ENCODE results near the gene ANKRD33. TPM values are rescaled to one million over a fixed set of nuclear protein-coding genes. Genes with fewer than 3 reads are reported as not detected.

ANKRD33 gene
- total RNA-seq, 1 donor from 2014 or later: not detected

- no peak for DNase-seq (ENCODE audit: low read depth)
- peaks cover 14% of the 10 kb centered on the region for H3K4me1 ChIP-seq (ENCODE audit: insufficient read depth, low read length)
- H3K4me2 ChIP-seq (ENCODE audit: low read length): no peak overlapping the region
- no peak overlapping the region for H2AFZ ChIP-seq (ENCODE audit: low read depth, low read length)
- no peak for FAIRE-seq
- Mint-ChIP-seq H3K27me3 (ENCODE audit: low read depth, unreplicated experiment) (peaks cover 6% of the 10 kb centered on the region), H3K27ac (ENCODE audit: unreplicated experiment) (no peak overlapping the region), H3K4me1 (ENCODE audit: low read depth, unreplicated experiment) (peaks cover 8% of the 10 kb centered on the region), H3K4me3 (ENCODE audit: unreplicated experiment) (no peak overlapping the region), H3K9me3 (ENCODE audit: unreplicated experiment) (no peaks in the 10 kb centered on the region), H3K36me3 (ENCODE audit: low read depth, unreplicated experiment) (no peaks in the 10 kb centered on the region)
- no peaks in the 10 kb centered on the region for H4K20me1 ChIP-seq (ENCODE audit: insufficient read depth, low read length)
- no peak overlapping the region for H3K27ac ChIP-seq (ENCODE audit: low read depth, low read length)
- no peaks in the 10 kb centered on the region for H3K27me3 ChIP-seq (ENCODE audit: insufficient read depth, low read length)
- H3K9me3 ChIP-seq (ENCODE audit: insufficient read depth, low read depth, low read length): no peaks in the 10 kb centered on the region
- H3K9ac ChIP-seq (ENCODE audit: low read length): no peak overlapping the region
- H3K36me3 ChIP-seq (ENCODE audit: insufficient read depth, low read length): no peaks in the 10 kb centered on the region
- no peak overlapping the region for H3K4me3 ChIP-seq (ENCODE audit: insufficient read depth, low read depth, low read length)
- no peaks in the 10 kb centered on the region for H3K79me2 ChIP-seq (ENCODE audit: insufficient read depth, low read length)
- no peak for TF ChIP-seq CTCF (IDR thresholded peaks at IDR 0.05; ENCODE audit: insufficient read depth, low read depth, low read length)
- TF ChIP-seq EZH2 (IDR thresholded peaks at IDR 0.05; ENCODE audit: insufficient read depth, low read length): no peak
Measured at GRCh38 chr12:51900323-51900889, 12.5 kb downstream of the ANKRD33 start.

GRCh38 chr12:51901121-51901817 is 13.4 kb downstream of the ANKRD33 start:
- Histone ChIP-seq H3K79me2 (ENCODE audit: insufficient read depth, low read length) (no peaks in the 10 kb centered on the region), H3K9me3 (ENCODE audit: insufficient read depth, low read depth, low read length) (no peaks in the 10 kb centered on the region), H3K4me1 (ENCODE audit: insufficient read depth, low read length) (peaks cover 14% of the 10 kb centered on the region), H3K9ac (ENCODE audit: low read length) (no peak overlapping the region), H3K27ac (ENCODE audit: low read depth, low read length) (no peak overlapping the region), H3K27me3 (ENCODE audit: insufficient read depth, low read length) (no peaks in the 10 kb centered on the region), H3K4me2 (ENCODE audit: low read length) (no peak overlapping the region), H2AFZ (ENCODE audit: low read depth, low read length) (no peak overlapping the region), H4K20me1 (ENCODE audit: insufficient read depth, low read length) (no peaks in the 10 kb centered on the region), H3K36me3 (ENCODE audit: insufficient read depth, low read length) (no peaks in the 10 kb centered on the region), H3K4me3 (ENCODE audit: insufficient read depth, low read depth, low read length) (no peak overlapping the region)
- H3K4me3 Mint-ChIP-seq (ENCODE audit: unreplicated experiment): no peak overlapping the region
- H3K9me3 Mint-ChIP-seq (ENCODE audit: unreplicated experiment): no peaks in the 10 kb centered on the region
- H3K4me1 Mint-ChIP-seq (ENCODE audit: low read depth, unreplicated experiment): peaks cover 15% of the 10 kb centered on the region
- H3K27me3 Mint-ChIP-seq (ENCODE audit: low read depth, unreplicated experiment): peaks cover 8% of the 10 kb centered on the region
- no peak overlapping the region for H3K27ac Mint-ChIP-seq (ENCODE audit: unreplicated experiment)
- no peak for FAIRE-seq
- DNase-seq (ENCODE audit: low read depth): no peak
- TF ChIP-seq EZH2 (IDR thresholded peaks at IDR 0.05; ENCODE audit: insufficient read depth, low read length) (no peak), CTCF (IDR thresholded peaks at IDR 0.05; ENCODE audit: insufficient read depth, low read depth, low read length) (no peak)
- no peaks in the 10 kb centered on the region for H3K36me3 Mint-ChIP-seq (ENCODE audit: low read depth, unreplicated experiment)

GRCh38 chr12:51901881-51902280 is 14.0 kb downstream of the ANKRD33 start:
- H3K9me3 Mint-ChIP-seq (ENCODE audit: unreplicated experiment): no peaks in the 10 kb centered on the region
- peaks cover 8% of the 10 kb centered on the region for H3K27me3 Mint-ChIP-seq (ENCODE audit: low read depth, unreplicated experiment)
- H3K27me3 ChIP-seq (ENCODE audit: insufficient read depth, low read length): no peaks in the 10 kb centered on the region
- no peak overlapping the region for H3K4me2 ChIP-seq (ENCODE audit: low read length)
- FAIRE-seq: no peak
- H3K27ac Mint-ChIP-seq (ENCODE audit: unreplicated experiment): no peak overlapping the region
- peaks cover 13% of the 10 kb centered on the region for H3K4me1 ChIP-seq (ENCODE audit: insufficient read depth, low read length)
- no peaks in the 10 kb centered on the region for H4K20me1 ChIP-seq (ENCODE audit: insufficient read depth, low read length)
- H3K4me3 ChIP-seq (ENCODE audit: insufficient read depth, low read depth, low read length): no peak overlapping the region
- H3K4me1 Mint-ChIP-seq (ENCODE audit: low read depth, unreplicated experiment): peaks cover 15% of the 10 kb centered on the region
- H3K36me3 ChIP-seq (ENCODE audit: insufficient read depth, low read length): no peaks in the 10 kb centered on the region
- no peak overlapping the region for H3K9ac ChIP-seq (ENCODE audit: low read length)
- no peak for DNase-seq (ENCODE audit: low read depth)
- H3K4me3 Mint-ChIP-seq (ENCODE audit: unreplicated experiment): no peak overlapping the region
- no peaks in the 10 kb centered on the region for H3K9me3 ChIP-seq (ENCODE audit: insufficient read depth, low read depth, low read length)
- H3K36me3 Mint-ChIP-seq (ENCODE audit: low read depth, unreplicated experiment): no peaks in the 10 kb centered on the region
- H2AFZ ChIP-seq (ENCODE audit: low read depth, low read length): no peak overlapping the region
- H3K27ac ChIP-seq (ENCODE audit: low read depth, low read length): no peak overlapping the region
- no peak for TF ChIP-seq EZH2 (IDR thresholded peaks at IDR 0.05; ENCODE audit: insufficient read depth, low read length)
- TF ChIP-seq CTCF (IDR thresholded peaks at IDR 0.05; ENCODE audit: insufficient read depth, low read depth, low read length): no peak
- H3K79me2 ChIP-seq (ENCODE audit: insufficient read depth, low read length): no peaks in the 10 kb centered on the region

Measured in astrocyte (in vitro differentiated cells and primary cell).